GM20431 (cell line): ENCODE data around the gene KCTD10.

Experiments
- in situ Hi-C: fragments of 300-500 bp; cut with MseI, MboI; formaldehyde crosslinking; loops from one replicate; pipeline ENCODE4 v1.15.0; 2020; ENCODE audit warnings: low sequenced_read_pairs; ENCODE audit not compliant: unreplicated experiment

KCTD10 gene

GRCh38 chr12:109477185-109477962, at the start of gene KCTD10, which contains the start of gene UBE3B:
Gene KCTD10 (minus strand): TSS chr12:109477300. CDS start chr12:109477262, 38 bp downstream.
Gene UBE3B (plus strand): TSS chr12:109477634. CDS start chr12:109483552, 5,918 bp downstream.
- in situ Hi-C loops, result no loop called here

- in situ Hi-C loops, result no loop called here
Observed at GRCh38 chr12:109525279-109525585, 48.1 kb upstream of the KCTD10 start.

- in situ Hi-C loops, result no loop called here
Observed at GRCh38 chr12:109524466-109525278, 47.6 kb upstream of the KCTD10 start.

GRCh38 chr12:109523504-109523903, 46.4 kb upstream of the KCTD10 start:
- in situ Hi-C loops, result no loop called here

GRCh38 chr12:109523071-109523470, 46.0 kb upstream of the KCTD10 start:
- in situ Hi-C loops, result no loop called here

- in situ Hi-C loops, result no loop called here
Observed at GRCh38 chr12:109521831-109522230, 44.7 kb upstream of the KCTD10 start.

GRCh38 chr12:109519787-109520186, 42.7 kb upstream of the KCTD10 start:
- in situ Hi-C loops, result no loop called here

GRCh38 chr12:109518820-109519665, 41.9 kb upstream of the KCTD10 start:
- in situ Hi-C loops, result no loop called here

- in situ Hi-C loops, result no loop called here
Observed at GRCh38 chr12:109517619-109518018, 40.5 kb upstream of the KCTD10 start.

GRCh38 chr12:109513977-109514376, 36.9 kb upstream of the KCTD10 start:
- in situ Hi-C loops, result no loop called here

- in situ Hi-C loops, result no loop called here
Observed at GRCh38 chr12:109513051-109513450, 36.0 kb upstream of the KCTD10 start.

- in situ Hi-C loops, result no loop called here
Observed at GRCh38 chr12:109512608-109513007, 35.5 kb upstream of the KCTD10 start.

- in situ Hi-C loops, result no loop called here
Observed at GRCh38 chr12:109510196-109510595, 33.1 kb upstream of the KCTD10 start.

GRCh38 chr12:109504068-109504467, 27.0 kb upstream of the KCTD10 start:
- in situ Hi-C loops, result no loop called here

GRCh38 chr12:109503611-109504010, 26.5 kb upstream of the KCTD10 start:
- in situ Hi-C loops, result no loop called here

GRCh38 chr12:109502332-109502731, 25.2 kb upstream of the KCTD10 start:
- in situ Hi-C loops, result no loop called here

- in situ Hi-C loops, result no loop called here
Observed at GRCh38 chr12:109501299-109501698, 24.2 kb upstream of the KCTD10 start.

- in situ Hi-C loops, result no loop called here
Observed at GRCh38 chr12:109500406-109501185, 23.5 kb upstream of the KCTD10 start.

GRCh38 chr12:109497675-109498074, 20.6 kb upstream of the KCTD10 start:
- in situ Hi-C loops, result no loop called here

- in situ Hi-C loops, result no loop called here
Observed at GRCh38 chr12:109496306-109496705, 19.2 kb upstream of the KCTD10 start.
